HG03439 (cell line): ENCODE data around the gene OR51L1.
"Not testable (repeated sequence)": the region's sequence is repeated elsewhere in the genome, so short reads cannot be mapped to it uniquely, and the experiment has no call there.

ENCODE experiments used
- ATAC-seq: cut with Tn5 transposase; IDR thresholded peaks from one replicate; pipeline ENCODE4 v1.9.1; 2021; ENCODE audit warnings: mild to moderate bottlenecking, moderate library complexity; ENCODE audit not compliant: unreplicated experiment

The OR51L1 gene, protein sequence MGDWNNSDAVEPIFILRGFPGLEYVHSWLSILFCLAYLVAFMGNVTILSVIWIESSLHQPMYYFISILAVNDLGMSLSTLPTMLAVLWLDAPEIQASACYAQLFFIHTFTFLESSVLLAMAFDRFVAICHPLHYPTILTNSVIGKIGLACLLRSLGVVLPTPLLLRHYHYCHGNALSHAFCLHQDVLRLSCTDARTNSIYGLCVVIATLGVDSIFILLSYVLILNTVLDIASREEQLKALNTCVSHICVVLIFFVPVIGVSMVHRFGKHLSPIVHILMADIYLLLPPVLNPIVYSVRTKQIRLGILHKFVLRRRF

GRCh38 chr11:4994551-4994950 is at the start of gene OR51L1:
OR51L1 (plus strand) TSS chr11:4994851; CDS start chr11:4998983, 4,132 bp downstream.
- ATAC-seq, result no peak

DNA sequence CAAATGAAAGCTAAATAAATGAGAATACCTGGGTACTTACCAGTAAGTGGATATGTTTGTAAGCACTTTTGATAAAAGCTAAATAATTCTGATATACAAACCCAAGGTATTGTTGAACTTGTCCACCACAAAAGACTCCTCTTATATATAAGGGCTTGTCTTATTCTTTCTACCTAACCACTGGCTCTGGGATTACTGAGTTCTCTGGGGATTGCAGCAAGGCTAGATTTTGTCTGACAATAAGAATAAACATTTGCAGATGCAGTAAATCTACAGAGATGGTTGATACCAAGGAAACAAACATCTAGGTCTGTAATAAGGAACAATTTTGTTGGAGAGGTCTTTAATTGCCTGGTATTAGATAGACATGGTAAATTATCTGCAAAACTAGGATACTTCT is 47.1 kb upstream of the OR51L1 start, which contains the start of gene OR51A4:
TSS of gene OR51A4 (minus strand) at position 101 of the 400 bp plus-strand sequence. CDS start 505 bp downstream, outside the sequence.
- ATAC-seq, result no peak

DNA sequence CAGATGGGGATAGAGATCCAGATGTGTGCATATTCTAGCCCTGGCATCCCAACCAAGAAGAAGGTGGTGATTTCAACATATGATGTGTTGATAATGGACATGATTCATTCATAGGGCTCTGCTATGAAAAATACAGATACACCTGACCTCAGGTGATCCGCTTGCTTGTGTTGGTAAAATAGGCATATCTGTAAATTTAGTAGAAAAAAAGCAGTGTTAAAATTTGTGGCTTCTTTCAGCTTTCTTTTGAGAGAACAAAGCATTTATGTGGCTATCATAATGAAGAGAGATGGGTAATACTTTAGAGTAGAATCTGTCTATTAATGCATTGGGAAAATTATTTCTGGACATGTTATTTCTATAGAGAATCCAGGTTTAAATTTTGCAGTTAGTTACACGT is 39.0 kb upstream of the OR51L1 start, which contains the start of gene OR51A2:
TSS of gene OR51A2 (minus strand) at position 101 of the 400 bp plus-strand sequence. CDS start at position 101, 0 bp downstream.
- not testable (repeated sequence) for ATAC-seq

DNA sequence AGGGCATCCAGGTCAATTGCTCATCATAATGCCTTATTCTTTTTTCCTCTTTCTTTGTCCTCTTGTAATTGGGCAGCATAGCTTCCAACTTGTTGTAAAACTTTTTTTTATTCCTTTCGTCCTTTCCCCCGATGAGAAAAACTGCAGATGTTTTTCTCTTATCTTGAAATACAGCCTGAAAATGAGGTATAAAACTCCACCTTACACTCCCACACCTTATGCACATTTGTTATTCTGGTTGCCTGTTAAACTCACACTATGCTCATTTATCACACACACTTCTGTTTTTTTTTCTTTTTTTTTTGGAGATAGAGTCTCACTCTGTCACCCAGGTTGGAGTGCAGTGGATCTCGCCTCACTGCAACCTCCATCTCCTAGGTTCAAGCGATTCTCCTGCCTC is 37.3 kb upstream of the OR51L1 start:
- no peak for ATAC-seq

- no peak for ATAC-seq
Measured at GRCh38 chr11:4960877-4961276, 33.8 kb upstream of the OR51L1 start.

GRCh38 chr11:4962816-4963215 is 31.8 kb upstream of the OR51L1 start:
- ATAC-seq, result no peak

- no peak for ATAC-seq
Measured at GRCh38 chr11:4975436-4975835, 19.2 kb upstream of the OR51L1 start.

DNA sequence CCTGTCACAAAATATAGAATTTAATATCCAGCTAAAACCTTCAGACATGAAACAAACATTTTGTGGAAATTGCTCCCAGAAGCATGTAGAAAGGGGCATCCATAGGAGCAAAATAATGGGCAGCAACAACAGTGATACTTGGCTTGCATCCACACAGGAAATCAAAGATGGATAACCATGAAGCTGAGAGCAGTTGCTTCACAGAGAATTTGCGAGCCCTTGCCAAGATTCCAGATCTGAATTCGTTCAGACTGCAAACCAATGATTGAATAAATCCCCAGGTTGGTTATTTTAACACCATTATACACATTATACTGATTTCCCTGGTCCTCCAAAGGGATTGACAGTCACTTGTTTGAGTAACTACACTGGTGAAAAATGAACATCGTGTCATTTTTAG is 15.6 kb upstream of the OR51L1 start:
- ATAC-seq, result no peak

- ATAC-seq, result no peak
Measured at GRCh38 chr11:4982678-4983077, 12.0 kb upstream of the OR51L1 start.

DNA sequence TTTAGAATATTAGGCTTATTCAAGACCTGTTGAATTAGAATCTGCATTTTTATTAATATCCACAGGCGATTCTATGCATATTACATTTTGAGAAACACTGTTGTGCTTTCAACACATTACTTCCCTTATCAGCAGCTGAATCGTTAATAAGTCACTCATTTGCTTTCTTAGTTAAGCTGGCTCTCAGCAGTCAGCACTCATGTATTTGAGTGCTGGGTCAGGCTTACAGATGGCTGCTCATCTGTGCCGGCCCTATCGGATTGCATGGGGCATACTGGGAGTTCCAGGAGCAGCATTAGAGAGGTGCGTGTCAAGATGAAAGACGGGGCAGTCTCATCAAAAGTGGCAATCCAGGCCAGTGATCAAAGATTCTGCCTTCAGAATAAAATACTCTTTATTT is 10.8 kb upstream of the OR51L1 start:
- ATAC-seq, result no peak

DNA sequence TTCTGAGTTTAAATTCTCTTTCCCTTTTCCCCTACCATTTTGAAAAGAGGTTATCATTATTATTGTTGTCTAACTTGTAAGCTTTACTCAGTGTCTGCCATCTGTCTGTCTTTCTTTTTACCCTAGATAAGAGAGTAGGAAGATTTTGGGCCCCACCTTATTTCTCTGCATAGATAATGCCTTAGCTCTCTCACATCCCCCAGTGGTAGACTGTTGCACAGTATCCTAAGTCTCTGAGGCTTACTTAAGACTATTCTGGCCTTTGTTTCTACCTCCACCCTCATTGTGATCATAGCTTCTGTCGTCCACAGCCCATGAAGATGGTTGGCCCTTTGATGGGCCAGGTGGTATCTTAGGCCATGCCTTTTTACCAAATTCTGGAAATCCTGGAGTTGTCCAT is 3.6 kb upstream of the OR51L1 start:
- no peak for ATAC-seq

GRCh38 chr11:5004424-5005274 is 10.0 kb downstream of the OR51L1 start:
- no peak for ATAC-seq

DNA sequence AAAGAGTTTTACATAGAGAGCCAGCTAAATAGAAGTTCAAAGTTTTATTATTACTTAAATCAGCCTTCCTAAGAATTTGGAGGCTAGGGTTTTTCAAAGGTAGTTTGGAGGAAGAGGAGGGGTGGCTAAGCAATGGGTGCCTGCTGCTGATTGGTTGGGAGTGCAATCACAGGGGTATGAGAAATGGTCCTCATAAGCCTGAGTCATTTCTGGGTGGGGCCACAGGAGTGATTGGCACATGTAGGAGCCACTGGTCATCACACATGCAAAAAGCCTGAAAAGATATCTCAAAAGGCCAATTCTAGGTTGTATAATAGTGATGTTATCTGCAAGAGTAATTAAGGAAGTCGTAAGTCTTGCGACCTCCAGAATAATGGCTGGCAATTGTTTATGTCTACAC is 12.9 kb downstream of the OR51L1 start:
- no peak for ATAC-seq

DNA sequence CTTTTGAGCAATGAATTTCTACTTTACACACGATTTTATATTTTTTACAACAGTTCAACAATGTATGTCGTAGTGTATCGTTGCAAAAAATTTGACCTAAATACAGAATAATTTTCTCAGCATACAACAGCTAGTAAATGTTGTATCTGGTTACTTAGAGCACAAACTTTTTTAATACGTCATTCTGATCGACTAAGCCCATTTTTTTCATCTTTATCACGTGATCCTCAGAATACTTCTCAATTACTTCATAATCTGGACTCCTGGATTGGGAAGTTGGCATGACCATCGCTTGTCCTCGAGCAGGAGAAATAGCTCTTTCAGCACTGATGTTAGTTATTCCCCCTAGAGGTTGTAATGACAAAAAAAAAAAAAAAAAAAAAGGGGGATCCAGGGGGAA is 16.6 kb downstream of the OR51L1 start:
- no peak for ATAC-seq

DNA sequence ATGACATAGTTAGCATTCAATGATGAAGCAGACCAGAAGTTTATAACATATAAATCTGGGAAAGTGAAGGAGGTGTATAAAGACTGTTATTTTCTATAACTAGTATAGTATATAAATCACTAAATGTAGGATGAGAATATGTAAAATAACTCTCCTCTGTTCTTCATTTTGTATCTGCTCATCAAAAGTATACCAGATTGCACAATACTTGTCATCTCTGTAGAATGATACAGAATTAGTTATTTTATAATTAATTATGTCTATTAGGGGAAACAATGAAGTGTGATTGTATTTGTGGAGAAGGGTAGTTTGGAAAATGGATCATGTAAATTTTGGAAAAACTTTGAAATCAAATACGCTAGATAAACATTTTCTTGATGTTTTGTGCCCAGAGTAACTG is 18.4 kb downstream of the OR51L1 start:
- ATAC-seq, result no peak

DNA sequence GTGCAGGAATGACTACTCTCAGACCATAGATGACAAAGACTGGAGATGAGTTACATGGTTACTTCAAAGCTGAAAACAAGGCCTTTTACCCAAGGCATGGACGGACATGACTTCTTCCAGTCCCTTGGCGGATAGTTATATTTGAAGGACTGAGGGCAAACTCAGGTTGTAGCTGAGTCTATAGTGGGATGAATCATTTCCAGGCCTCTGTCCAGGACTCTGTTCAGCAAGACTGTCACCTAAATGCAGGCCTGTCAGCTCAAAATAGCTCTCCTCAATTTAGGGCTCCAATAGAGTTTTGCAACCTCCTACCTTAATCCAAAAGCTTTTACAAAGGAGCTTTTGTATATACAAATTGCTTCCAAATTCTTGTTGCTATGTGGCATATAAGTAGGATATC is 27.3 kb downstream of the OR51L1 start:
- ATAC-seq, result no peak

DNA sequence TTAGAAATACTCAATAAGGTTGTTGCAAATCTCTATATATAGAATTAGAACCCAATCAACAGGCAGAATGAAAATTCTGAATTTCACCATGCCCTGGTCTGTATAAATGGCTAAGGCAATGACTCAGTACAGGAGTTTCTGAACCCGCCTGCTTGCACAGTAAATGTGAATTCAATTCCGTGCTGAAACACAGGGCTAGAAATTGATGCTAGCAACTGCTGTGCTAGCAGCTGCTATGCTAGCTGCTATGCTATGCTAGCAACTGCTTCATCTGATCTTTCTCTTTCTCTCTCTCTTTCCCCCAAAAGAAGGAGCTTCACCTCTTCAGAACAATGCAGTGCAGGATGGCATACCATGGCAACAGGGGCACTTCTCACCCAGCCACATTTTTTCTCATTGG is 42.0 kb downstream of the OR51L1 start:
- no peak for ATAC-seq

- ATAC-seq, result no peak
Measured at GRCh38 chr11:5037926-5038325, 43.3 kb downstream of the OR51L1 start.

DNA sequence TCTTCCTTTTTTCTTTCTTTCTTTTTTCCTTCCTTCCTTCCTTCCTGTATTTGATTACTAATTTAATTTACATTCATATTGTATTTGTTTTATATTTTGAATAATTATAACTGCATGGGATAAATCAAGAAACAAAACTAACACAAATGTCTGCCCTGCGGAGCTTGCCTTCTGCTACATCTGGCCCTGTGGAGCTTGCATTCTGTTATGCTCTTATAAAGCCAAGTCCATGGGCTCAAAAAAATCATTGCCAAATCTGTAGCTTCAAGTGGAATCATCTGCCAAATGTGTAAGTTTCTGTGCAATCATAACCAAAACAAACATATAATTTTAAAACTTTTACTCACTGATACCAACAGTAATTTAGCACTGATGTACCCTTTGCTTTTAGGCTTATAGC is 43.7 kb downstream of the OR51L1 start:
- ATAC-seq, result no peak

DNA sequence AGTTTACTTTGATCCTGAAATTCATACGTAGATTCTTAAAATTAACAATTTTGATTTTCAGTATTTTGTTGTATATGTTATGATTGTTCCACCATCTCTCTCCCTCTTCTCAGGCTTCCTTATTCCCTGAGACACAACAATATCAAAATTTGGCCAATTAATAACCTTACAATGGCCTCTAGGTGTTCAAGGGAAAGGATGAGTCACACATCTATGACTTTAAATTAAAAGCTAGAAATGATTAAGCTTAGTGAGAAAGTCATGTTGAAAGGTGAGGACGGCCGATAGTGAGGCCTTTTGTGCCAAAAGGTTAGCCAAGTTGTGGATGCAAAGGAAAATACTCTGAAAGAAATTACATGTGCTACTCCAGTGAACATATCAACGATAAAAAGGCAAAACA is 46.2 kb downstream of the OR51L1 start:
- no peak for ATAC-seq

DNA sequence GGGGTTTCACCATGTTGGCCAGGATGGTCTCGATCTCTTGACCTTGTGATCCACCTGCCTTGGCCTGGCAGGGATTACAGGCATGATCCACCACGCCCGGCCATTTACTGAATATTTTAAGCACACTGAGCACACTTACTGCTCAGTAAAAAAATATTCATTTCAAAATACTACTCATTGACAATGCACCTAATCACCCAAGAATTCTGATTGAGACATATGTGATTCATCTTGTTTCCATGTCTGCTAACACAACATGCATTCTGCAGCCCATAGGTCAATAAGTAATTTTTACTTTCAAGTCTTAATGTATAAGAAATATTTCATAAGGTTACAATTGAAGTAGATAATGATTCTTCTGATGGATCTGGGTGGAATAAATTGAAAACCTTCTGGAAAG is 47.4 kb downstream of the OR51L1 start:
- ATAC-seq, result no peak

DNA sequence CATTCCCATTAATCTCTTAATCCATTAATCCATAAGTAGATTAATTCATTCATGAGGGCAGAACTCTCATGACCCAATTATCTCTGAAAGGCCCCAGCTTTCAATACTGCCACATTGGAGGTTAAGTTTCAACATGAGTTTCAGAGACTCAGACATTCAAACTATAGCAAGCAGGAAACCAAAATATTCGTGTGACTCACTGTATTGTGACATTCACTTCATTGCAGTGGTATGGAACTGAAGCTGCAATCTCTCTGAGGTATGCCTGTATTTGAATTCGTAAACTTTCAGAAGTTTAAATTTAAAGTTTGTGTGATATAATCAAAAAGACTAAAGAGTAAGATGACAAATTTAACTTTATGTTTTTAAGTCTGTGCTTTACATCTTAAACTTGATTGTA is 48.7 kb downstream of the OR51L1 start:
- ATAC-seq, result no peak
